Measurements from ENCODE around the gene GDF10. TPM values are rescaled to one million over a fixed set of nuclear protein-coding genes. Genes with fewer than 3 reads are reported as not detected.

GDF10 gene
- total and polyA plus RNA-seq, 10 of the 15 experiments (the other 5 are each of a cell fraction or from before 2014, with no cell fraction given), result not detected

DNA sequence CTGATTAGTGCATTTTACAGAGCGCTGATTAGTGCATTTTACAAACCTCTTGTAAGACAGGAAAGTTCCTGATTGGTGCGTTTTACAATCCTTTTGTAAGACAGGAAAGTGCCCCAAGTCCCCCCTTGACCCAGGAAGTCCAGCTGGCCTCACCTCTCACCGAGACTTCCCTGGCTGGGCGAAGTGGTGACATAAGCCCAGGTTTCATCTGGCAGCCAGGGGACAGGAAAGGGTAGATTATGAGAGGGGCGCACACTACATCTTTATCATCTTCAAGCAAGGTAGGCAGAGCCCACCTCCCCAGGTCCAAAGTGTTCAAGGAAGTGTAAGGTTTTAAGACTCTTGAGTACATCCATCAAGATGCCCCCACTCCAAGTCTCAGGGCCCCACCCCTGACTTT is 5.5 kb upstream of the GDF10 start (continued):
- TF ChIP-seq, protein P1, sequence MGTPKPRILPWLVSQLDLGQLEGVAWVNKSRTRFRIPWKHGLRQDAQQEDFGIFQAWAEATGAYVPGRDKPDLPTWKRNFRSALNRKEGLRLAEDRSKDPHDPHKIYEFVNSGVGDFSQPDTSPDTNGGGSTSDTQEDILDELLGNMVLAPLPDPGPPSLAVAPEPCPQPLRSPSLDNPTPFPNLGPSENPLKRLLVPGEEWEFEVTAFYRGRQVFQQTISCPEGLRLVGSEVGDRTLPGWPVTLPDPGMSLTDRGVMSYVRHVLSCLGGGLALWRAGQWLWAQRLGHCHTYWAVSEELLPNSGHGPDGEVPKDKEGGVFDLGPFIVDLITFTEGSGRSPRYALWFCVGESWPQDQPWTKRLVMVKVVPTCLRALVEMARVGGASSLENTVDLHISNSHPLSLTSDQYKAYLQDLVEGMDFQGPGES (IDR thresholded peaks at IDR 0.05), result no peak
- TF ChIP-seq, protein P2, sequence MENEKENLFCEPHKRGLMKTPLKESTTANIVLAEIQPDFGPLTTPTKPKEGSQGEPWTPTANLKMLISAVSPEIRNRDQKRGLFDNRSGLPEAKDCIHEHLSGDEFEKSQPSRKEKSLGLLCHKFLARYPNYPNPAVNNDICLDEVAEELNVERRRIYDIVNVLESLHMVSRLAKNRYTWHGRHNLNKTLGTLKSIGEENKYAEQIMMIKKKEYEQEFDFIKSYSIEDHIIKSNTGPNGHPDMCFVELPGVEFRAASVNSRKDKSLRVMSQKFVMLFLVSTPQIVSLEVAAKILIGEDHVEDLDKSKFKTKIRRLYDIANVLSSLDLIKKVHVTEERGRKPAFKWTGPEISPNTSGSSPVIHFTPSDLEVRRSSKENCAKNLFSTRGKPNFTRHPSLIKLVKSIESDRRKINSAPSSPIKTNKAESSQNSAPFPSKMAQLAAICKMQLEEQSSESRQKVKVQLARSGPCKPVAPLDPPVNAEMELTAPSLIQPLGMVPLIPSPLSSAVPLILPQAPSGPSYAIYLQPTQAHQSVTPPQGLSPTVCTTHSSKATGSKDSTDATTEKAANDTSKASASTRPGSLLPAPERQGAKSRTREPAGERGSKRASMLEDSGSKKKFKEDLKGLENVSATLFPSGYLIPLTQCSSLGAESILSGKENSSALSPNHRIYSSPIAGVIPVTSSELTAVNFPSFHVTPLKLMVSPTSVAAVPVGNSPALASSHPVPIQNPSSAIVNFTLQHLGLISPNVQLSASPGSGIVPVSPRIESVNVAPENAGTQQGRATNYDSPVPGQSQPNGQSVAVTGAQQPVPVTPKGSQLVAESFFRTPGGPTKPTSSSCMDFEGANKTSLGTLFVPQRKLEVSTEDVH (IDR thresholded peaks at IDR 0.05; ENCODE audit: low read depth, partially characterized antibody), result no peak

DNA sequence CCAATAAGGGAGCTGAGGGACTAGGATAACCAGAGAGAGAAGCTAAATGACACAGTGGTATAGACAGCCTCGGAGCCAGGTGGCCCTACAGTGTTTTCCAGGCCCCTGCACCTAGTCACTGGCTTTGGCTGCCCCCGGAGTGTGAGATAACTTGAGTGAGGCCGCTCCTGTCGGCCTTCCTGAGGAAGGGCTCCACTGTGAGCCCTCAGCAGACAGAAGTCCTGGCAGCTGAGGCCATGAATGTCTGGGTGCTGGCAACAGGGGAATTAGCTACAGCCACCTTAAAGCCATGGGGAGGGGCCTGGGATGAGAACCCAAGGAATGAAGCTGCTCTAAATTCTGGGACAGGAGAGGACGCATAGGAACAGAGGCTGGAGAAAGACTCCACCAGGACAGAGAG is 4.6 kb upstream of the GDF10 start:
- no peak for FAIRE-seq
- ATAC-seq, result no peak
- H3K4me1 ChIP-seq (ENCODE audit: control insufficient read depth, insufficient read depth, low read length), result no peaks in the 10 kb centered on the region
- TF ChIP-seq SIN3A (IDR thresholded peaks at IDR 0.05; ENCODE audit: low read depth, low read length), result no peak
- TF ChIP-seq, protein P3, sequence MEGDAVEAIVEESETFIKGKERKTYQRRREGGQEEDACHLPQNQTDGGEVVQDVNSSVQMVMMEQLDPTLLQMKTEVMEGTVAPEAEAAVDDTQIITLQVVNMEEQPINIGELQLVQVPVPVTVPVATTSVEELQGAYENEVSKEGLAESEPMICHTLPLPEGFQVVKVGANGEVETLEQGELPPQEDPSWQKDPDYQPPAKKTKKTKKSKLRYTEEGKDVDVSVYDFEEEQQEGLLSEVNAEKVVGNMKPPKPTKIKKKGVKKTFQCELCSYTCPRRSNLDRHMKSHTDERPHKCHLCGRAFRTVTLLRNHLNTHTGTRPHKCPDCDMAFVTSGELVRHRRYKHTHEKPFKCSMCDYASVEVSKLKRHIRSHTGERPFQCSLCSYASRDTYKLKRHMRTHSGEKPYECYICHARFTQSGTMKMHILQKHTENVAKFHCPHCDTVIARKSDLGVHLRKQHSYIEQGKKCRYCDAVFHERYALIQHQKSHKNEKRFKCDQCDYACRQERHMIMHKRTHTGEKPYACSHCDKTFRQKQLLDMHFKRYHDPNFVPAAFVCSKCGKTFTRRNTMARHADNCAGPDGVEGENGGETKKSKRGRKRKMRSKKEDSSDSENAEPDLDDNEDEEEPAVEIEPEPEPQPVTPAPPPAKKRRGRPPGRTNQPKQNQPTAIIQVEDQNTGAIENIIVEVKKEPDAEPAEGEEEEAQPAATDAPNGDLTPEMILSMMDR (IDR thresholded peaks at IDR 0.05 in 2 of 3, conservative IDR thresholded peaks at IDR 0.05 in 1 of 3; ENCODE audit: control insufficient read depth in 2 of 3, extremely low read depth in 1 of 3, insufficient read depth in 1 of 3, low read depth in 3 of 3, low read length in 3 of 3), result no peak
- TF ChIP-seq ASH2L (IDR thresholded peaks at IDR 0.05; ENCODE audit: borderline replicate concordance, low read depth), result no peak
- no peak for TF ChIP-seq FOXK2 (IDR thresholded peaks at IDR 0.05)
- SMC1A ChIA-PET (ENCODE audit: uncharacterized antibody, unreplicated experiment), result interaction anchor here (0.8 kb wide), 1 partner anchor 225 kb away, joined by 3 read pairs; no protein-coding TSS in a partner anchor
- no peaks in the 10 kb centered on the region for H3K36me3 ChIP-seq (ENCODE audit: control insufficient read depth in 2 of 2, insufficient read depth in 2 of 2, low read length in 1 of 2)
- BruUV-seq (replicated peaks), result no TSS peak
- H3K4me3 ChIP-seq, result no peak overlapping the region
- intact Hi-C loops (cut with micrococcal nuclease; ENCODE audit: unreplicated experiment) (no loop called here), in situ Hi-C loops (cut with MboI) (no loop called here)
- no peak overlapping the region for H3K27ac ChIP-seq (ENCODE audit: control insufficient read depth, insufficient read depth)
- H4K20me1 ChIP-seq (ENCODE audit: control insufficient read depth, insufficient read depth), result no peaks in the 10 kb centered on the region
- RAD21 ChIA-PET (ENCODE audit: unreplicated experiment), result no interaction called here
- POLR2A ChIA-PET, result interaction anchor here (0.6 kb wide), 1 partner anchor 33 kb away, joined by 3 read pairs; no protein-coding TSS in a partner anchor
- DNase-seq (ENCODE audit: low read depth, low spot score), result no peak
- no peaks in the 10 kb centered on the region for H3K9me3 ChIP-seq (replicated peaks; ENCODE audit: control insufficient read depth, insufficient read depth, low read length)
- H3K4me2 ChIP-seq (ENCODE audit: control insufficient read depth, insufficient read depth), result no peak overlapping the region
- no peak overlapping the region for H2AFZ ChIP-seq (ENCODE audit: control insufficient read depth, low read depth, low read length)
- H3K9ac ChIP-seq (ENCODE audit: control insufficient read depth, insufficient read depth, low read length), result no peak overlapping the region
- peaks cover 0 to 9% of the 10 kb centered on the region in 2 experiments; a peak in 2 of 4 replicates for H3K27me3 ChIP-seq (replicated peaks in 1 of 2; ENCODE audit: control insufficient read depth in 2 of 2, insufficient read depth in 2 of 2, low read length in 1 of 2)
- WGBS (ENCODE audit: insufficient coverage, insufficient replicate concordance, low lambda C conversion rate, missing lambda C conversion rate), result 1% methylated on average over 5 of the region's 5 CpGs
- H3K79me2 ChIP-seq (ENCODE audit: control insufficient read depth, insufficient read depth, low read length), result no peaks in the 10 kb centered on the region
- CTCF ChIA-PET, result interaction anchor here (1.0 kb wide), 1 partner anchor 248 kb away, joined by 4 read pairs; no protein-coding TSS in a partner anchor
